NCI-H2029 treated with DMSO at 0.1 percent for 48 hours (cell line): ENCODE data around the gene HASPIN.
A peak's percentile ranks its signal among the peaks of the same experiment; 100 is the strongest.

Experiments
- DNase-seq: peaks from one replicate; lab custom pipeline; 2025; lab: John Stamatoyannopoulos, UW

Gene HASPIN

GRCh38 chr17:3738562-3739295, 15.0 kb downstream of the HASPIN start:
- peak; percentile 5 for DNase-seq

- DNase-seq: no peak
Measured at GRCh38 chr17:3739422-3740124, 15.9 kb downstream of the HASPIN start.

GRCh38 chr17:3740611-3741073, 16.9 kb downstream of the HASPIN start:
- no peak for DNase-seq

GRCh38 chr17:3744014-3744413, 20.3 kb downstream of the HASPIN start:
- no peak for DNase-seq

- DNase-seq: no peak
Measured at GRCh38 chr17:3745071-3745470, 21.4 kb downstream of the HASPIN start.

- DNase-seq: no peak
Measured at GRCh38 chr17:3747805-3748204, 24.1 kb downstream of the HASPIN start.

GRCh38 chr17:3748576-3748975, 24.9 kb downstream of the HASPIN start:
- DNase-seq: no peak

GRCh38 chr17:3750296-3750695, 26.6 kb downstream of the HASPIN start:
- DNase-seq: no peak

- no peak for DNase-seq
Measured at GRCh38 chr17:3750926-3751325, 27.2 kb downstream of the HASPIN start.

GRCh38 chr17:3751836-3752235, 28.1 kb downstream of the HASPIN start:
- DNase-seq: no peak

GRCh38 chr17:3753624-3754023, 29.9 kb downstream of the HASPIN start:
- DNase-seq: no peak

- DNase-seq: no peak
Measured at GRCh38 chr17:3754066-3754457, 30.4 kb downstream of the HASPIN start.

GRCh38 chr17:3754458-3755334, 31.0 kb downstream of the HASPIN start:
- DNase-seq: peak; percentile 72

- peak; percentile 3 for DNase-seq
Measured at GRCh38 chr17:3755335-3756030, 31.8 kb downstream of the HASPIN start.

GRCh38 chr17:3759597-3760216, 36.0 kb downstream of the HASPIN start:
- no peak for DNase-seq

GRCh38 chr17:3761036-3761917, 37.6 kb downstream of the HASPIN start:
- DNase-seq: no peak

- DNase-seq: no peak
Measured at GRCh38 chr17:3761918-3762380, 38.2 kb downstream of the HASPIN start.

- DNase-seq: no peak
Measured at GRCh38 chr17:3762922-3763776, 39.4 kb downstream of the HASPIN start.

GRCh38 chr17:3763777-3764170, 40.1 kb downstream of the HASPIN start:
- no peak for DNase-seq
